Astrocyte (in vitro differentiated cells and primary cell): ENCODE results near the gene PDPK1.
"Not testable (repeated sequence)": the region's sequence is repeated elsewhere in the genome, so short reads cannot be mapped to it uniquely, and the experiment has no call there.

ENCODE experiments used
- CTCF ChIP-seq: IDR thresholded peaks from 2 replicates; pipeline ENCODE4 v1.5.1; 2011; ENCODE audit warnings: low read depth, mild to moderate bottlenecking, inconsistent platforms, low read length, moderate library complexity; ENCODE audit not compliant: insufficient read depth
- EZH2 ChIP-seq: IDR thresholded peaks from 2 replicates; pipeline ENCODE4 v1.6.1; 2012; ENCODE audit warnings: mild to moderate bottlenecking, low read length, inconsistent platforms; ENCODE audit not compliant: insufficient read depth

GRCh38 chr16:2621395-2621794, 83.6 kb downstream of the PDPK1 start:
- TF ChIP-seq CTCF, EZH2: not testable (repeated sequence)
